Measurements from ENCODE around the gene CLCC1. TPM values are rescaled to one million over a fixed set of nuclear protein-coding genes. Genes with fewer than 3 reads are reported as not detected.
A peak's percentile ranks its signal among the peaks of the same experiment; 100 is the strongest.

The CLCC1 gene
- total and polyA plus RNA-seq, 12 donors = 13.9 to 51.8 (median 43.2) TPM

GRCh38 chr1:108951242-108951641, 12.0 kb downstream of the CLCC1 start:
- WGBS, 4 donors = 93 to 100% (median 97%) methylated on average over 3 of the region's 3 CpGs
- H3K9me3 ChIP-seq (replicated peaks in 1 of 3) = no peaks in the 10 kb centered on the region
- H3K4me1 ChIP-seq (replicated peaks in 1 of 2) = peaks cover 5 to 17% of the 10 kb centered on the region in 2 donors
- DNase-seq = no peak
- TF ChIP-seq CTCF (IDR thresholded peaks at IDR 0.05) (no peak), POLR2A (IDR thresholded peaks at IDR 0.05) (no peak)
- no peak overlapping the region for H3K4me3 ChIP-seq
- H3K27ac ChIP-seq = no peak overlapping the region
- no peaks in the 10 kb centered on the region for H3K27me3 ChIP-seq
- H3K36me3 ChIP-seq (replicated peaks in 1 of 2) = peaks cover 0 to 2% of the 10 kb centered on the region in 2 donors
- intact Hi-C loops (cut with DNase I) = no loop called here

- Histone ChIP-seq H3K27ac (no peak overlapping the region), H3K9me3 (replicated peaks in 1 of 3) (no peaks in the 10 kb centered on the region), H3K4me3 (no peak overlapping the region), H3K27me3 (no peaks in the 10 kb centered on the region), H3K36me3 (replicated peaks in 1 of 2) (peaks cover 0 to 2% of the 10 kb centered on the region in 2 donors), H3K4me1 (replicated peaks in 1 of 2) (peaks cover 5 to 17% of the 10 kb centered on the region in 2 donors)
- 91 to 93% (median 92%) methylated on average over 4 of the region's 4 CpGs for WGBS, 4 donors
- TF ChIP-seq CTCF (IDR thresholded peaks at IDR 0.05) (no peak), POLR2A (IDR thresholded peaks at IDR 0.05) (no peak)
- intact Hi-C loops (cut with DNase I) = no loop called here
- no peak for DNase-seq
Measured at GRCh38 chr1:108949044-108949443, 14.2 kb downstream of the CLCC1 start.

DNA sequence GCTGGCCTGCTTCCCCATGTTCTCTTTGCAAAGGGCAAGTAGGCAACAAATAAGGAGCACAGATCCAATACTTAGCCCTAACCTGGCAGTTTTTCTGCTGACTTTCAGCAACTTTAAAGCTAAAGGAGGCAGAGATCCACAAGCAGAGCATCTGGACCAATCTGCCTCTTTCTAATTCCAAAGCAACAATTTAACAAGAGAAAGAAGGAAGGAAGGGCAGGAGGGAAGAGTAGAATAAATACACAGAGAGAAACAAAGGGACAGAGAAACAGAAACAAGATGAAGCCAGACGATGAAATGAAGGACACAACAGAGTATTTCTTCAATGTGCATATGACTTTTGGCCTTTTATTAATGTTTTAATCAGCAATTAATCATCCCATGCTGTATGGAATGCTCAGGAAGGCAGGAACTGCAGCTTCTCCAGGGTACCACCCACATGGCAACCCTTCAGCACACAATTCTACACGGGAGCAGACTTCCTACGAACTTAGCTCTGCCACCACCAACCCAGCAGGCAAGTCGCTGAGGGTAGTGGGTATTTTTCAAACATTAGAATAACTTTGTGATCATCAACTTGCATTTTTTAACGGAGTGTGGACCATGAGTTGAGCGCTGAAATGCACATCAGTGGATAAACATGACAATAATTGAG, 15.3 kb downstream of the CLCC1 start:
- WGBS, 4 donors = 7 to 22% (median 11%) methylated on average over 6 of the region's 6 CpGs
- TF ChIP-seq CTCF (IDR thresholded peaks at IDR 0.05) = no peak
- no peak for TF ChIP-seq POLR2A (IDR thresholded peaks at IDR 0.05)
- H3K4me1 ChIP-seq (replicated peaks in 1 of 2) = peaks cover 5 to 17% of the 10 kb centered on the region in 2 donors
- no peak overlapping the region for H3K4me3 ChIP-seq
- H3K27me3 ChIP-seq = no peaks in the 10 kb centered on the region
- H3K27ac ChIP-seq = peak overlapping the region in 3 of 5 donors; percentile 56 to 71 (median 61)
- H3K9me3 ChIP-seq (replicated peaks in 1 of 3) = no peaks in the 10 kb centered on the region
- peak in 4 of 7 donors; percentile 13 to 33 (median 24) for DNase-seq
- intact Hi-C loops (cut with DNase I) = no loop called here
- peaks cover 0 to 2% of the 10 kb centered on the region in 2 donors for H3K36me3 ChIP-seq (replicated peaks in 1 of 2)

GRCh38 chr1:108936170-108936569, 27.1 kb downstream of the CLCC1 start:
- WGBS, 4 donors = 95 to 97% (median 96%) methylated on average over 9 of the region's 9 CpGs
- intact Hi-C loops (cut with DNase I) = no loop called here
- peaks cover 0 to 77% of the 10 kb centered on the region in 2 donors for H3K36me3 ChIP-seq (replicated peaks in 1 of 2)

More at GRCh38 chr1:108936170-108936569, 27.1 kb downstream of the CLCC1 start:
- H3K9me3 ChIP-seq (replicated peaks in 1 of 3) = no peaks in the 10 kb centered on the region
- H3K4me1 ChIP-seq (replicated peaks in 1 of 2) = no peaks in the 10 kb centered on the region
- H3K4me3 ChIP-seq = no peak overlapping the region
- H3K27ac ChIP-seq = no peak overlapping the region
- TF ChIP-seq CTCF (IDR thresholded peaks at IDR 0.05) = no peak
- no peak for TF ChIP-seq POLR2A (IDR thresholded peaks at IDR 0.05)
- no peak for DNase-seq
- no peaks in the 10 kb centered on the region for H3K27me3 ChIP-seq

Data from adrenal gland (tissue), 12 donors.